ENCODE data around the gene LRMDA. TPM values are rescaled to one million over a fixed set of nuclear protein-coding genes. Genes with fewer than 3 reads are reported as not detected.

LRMDA gene
- total RNA-seq, 1 experiment from 2014 or later, result 4.8 TPM

DNA sequence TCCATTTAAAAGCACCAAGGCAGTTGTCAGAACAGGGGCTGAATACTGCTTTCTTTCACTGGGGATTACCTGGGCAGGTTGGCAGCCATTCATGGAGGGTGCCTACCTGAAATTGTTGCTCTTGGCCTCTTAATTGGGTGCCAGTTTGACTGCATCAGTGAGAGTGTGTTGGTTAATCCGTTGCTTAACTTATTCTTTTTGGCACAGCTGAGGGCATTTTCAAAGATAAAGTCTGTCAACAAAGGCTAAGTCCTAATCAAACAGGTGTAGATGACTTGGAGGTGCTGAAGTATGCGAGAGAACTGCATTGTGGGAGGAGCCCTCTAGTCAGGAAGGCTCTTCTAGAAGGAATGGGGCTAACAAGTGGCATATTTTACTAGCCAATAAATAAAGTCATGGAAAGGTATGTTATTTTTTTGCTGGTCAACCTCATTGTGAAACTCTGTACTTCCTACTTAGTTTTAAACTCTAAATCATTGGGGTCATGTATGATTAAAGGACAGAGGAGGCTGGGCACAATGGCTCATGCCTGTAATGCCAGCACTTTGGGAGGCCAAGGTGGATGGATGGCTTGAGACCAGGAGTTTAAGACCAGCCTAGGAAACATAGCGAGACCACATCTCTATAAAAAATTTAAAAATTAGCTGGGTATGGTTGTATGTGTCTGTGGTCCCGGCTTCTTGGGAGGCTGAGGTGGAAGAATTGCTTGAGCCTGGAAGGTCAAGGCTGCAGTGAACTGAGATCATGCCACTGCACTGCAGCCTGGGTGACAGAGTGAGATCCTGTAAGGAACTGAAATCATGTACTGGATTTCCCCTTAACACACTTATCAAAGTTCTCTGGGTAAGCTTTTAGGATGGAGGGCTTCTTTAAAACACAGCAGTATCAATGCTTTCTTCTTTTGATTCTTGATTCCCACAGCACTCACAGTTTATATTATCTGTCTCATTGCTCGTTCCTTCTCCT is 134.1 kb downstream of the LRMDA start (continued):
- TF ChIP-seq, protein P1, sequence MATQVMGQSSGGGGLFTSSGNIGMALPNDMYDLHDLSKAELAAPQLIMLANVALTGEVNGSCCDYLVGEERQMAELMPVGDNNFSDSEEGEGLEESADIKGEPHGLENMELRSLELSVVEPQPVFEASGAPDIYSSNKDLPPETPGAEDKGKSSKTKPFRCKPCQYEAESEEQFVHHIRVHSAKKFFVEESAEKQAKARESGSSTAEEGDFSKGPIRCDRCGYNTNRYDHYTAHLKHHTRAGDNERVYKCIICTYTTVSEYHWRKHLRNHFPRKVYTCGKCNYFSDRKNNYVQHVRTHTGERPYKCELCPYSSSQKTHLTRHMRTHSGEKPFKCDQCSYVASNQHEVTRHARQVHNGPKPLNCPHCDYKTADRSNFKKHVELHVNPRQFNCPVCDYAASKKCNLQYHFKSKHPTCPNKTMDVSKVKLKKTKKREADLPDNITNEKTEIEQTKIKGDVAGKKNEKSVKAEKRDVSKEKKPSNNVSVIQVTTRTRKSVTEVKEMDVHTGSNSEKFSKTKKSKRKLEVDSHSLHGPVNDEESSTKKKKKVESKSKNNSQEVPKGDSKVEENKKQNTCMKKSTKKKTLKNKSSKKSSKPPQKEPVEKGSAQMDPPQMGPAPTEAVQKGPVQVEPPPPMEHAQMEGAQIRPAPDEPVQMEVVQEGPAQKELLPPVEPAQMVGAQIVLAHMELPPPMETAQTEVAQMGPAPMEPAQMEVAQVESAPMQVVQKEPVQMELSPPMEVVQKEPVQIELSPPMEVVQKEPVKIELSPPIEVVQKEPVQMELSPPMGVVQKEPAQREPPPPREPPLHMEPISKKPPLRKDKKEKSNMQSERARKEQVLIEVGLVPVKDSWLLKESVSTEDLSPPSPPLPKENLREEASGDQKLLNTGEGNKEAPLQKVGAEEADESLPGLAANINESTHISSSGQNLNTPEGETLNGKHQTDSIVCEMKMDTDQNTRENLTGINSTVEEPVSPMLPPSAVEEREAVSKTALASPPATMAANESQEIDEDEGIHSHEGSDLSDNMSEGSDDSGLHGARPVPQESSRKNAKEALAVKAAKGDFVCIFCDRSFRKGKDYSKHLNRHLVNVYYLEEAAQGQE (IDR thresholded peaks at IDR 0.05; ENCODE audit: low read depth), result no peak

DNA sequence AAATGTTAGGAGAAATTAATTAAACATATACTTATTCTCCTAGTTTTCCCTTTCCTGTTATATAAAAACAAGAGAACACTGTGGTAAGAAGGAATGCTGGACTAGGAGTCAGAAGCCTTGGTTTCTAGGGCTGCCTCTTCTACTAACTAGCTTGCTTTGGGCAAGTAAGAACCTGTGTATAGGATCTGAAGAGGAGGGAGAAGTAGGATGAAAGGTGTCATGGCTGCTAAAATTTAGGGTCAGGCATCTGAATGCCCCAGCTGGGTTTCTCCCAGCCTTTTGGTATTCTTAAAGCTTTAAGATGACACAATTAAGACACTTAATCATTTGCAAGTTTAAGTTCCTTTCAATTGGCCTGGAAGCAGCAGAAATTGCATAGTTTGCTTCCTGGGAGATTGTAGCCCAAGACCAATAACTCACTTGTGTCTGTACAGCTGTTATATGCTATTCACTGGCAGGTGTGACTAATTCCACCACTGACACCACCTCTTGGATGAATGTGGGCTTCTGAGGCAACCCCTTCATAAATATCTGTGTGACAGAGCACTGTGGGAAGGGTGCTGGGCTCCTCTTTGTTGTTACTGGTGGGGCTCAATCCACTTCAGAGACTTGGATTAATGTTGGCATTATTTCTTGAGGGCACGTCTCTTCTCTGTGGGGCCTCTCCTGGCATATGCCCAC is 137.2 kb downstream of the LRMDA start:
- Histone ChIP-seq H3K4me2 (ENCODE audit: low read length) (no peak overlapping the region), H2AFZ (ENCODE audit: low read depth, low read length, poor library complexity, severe bottlenecking) (no peak overlapping the region), H3K9me3 (ENCODE audit: control insufficient read depth in 1 of 2, insufficient read depth in 1 of 2, low read depth in 1 of 2, low read length in 2 of 2) (peaks cover 0 to 7% of the 10 kb centered on the region in 2 experiments; a peak in 2 of 4 replicates), H3K27ac (ENCODE audit: low read depth, low read length) (no peak overlapping the region), H3K36me3 (ENCODE audit: control insufficient read depth in 1 of 2, insufficient read depth in 2 of 2, low read length in 2 of 2) (no peaks in the 10 kb centered on the region), H3K27me3 (ENCODE audit: insufficient read depth, low read length) (no peaks in the 10 kb centered on the region), H3K4me1 (ENCODE audit: control insufficient read depth in 1 of 2, insufficient read depth in 2 of 2, low read length in 2 of 2) (no peaks in the 10 kb centered on the region), H3K4me3 (replicated peaks in 1 of 2; ENCODE audit: low read depth in 1 of 2, low read length in 2 of 2) (no peak overlapping the region), H3K79me2 (ENCODE audit: insufficient read depth, low read length) (no peaks in the 10 kb centered on the region), H3K9ac (ENCODE audit: low read length) (no peak overlapping the region), H3K9me2 (ENCODE audit: insufficient read depth) (no peaks in the 10 kb centered on the region; the same call in 1 of the 2 replicates), H4K20me1 (ENCODE audit: insufficient read depth) (no peaks in the 10 kb centered on the region)
- no TSS peak for BruUV-seq (replicated peaks)
- DNase-seq (ENCODE audit: low read depth, low spot score) (no peak), ATAC-seq (no peak)
- POLR2A ChIA-PET, result no interaction called here
- RAD21 ChIA-PET (ENCODE audit: low non-redundant PET in 1 of 2, low total read pairs in 2 of 2, uncharacterized antibody in 2 of 2, unreplicated experiment in 2 of 2), result no interaction called here
- TF ChIP-seq RAD21 (IDR thresholded peaks at IDR 0.05; ENCODE audit: low read depth), result no peak
- TF ChIP-seq SIN3A (IDR thresholded peaks at IDR 0.05; ENCODE audit: low read depth), result no peak
- TF ChIP-seq JUND (IDR thresholded peaks at IDR 0.05), result no peak
- no peak for TF ChIP-seq SRF (IDR thresholded peaks at IDR 0.05; ENCODE audit: low read depth)
- TF ChIP-seq YY1 (IDR thresholded peaks at IDR 0.05; ENCODE audit: extremely low read depth, insufficient replicate concordance, low read depth, low read length), result no peak
- TF ChIP-seq POLR2A (IDR thresholded peaks at IDR 0.05; ENCODE audit: borderline replicate concordance, extremely low read depth, insufficient read depth, insufficient read length), result no peak
- TF ChIP-seq ZFX (IDR thresholded peaks at IDR 0.05), result no peak
- TF ChIP-seq, protein P2, sequence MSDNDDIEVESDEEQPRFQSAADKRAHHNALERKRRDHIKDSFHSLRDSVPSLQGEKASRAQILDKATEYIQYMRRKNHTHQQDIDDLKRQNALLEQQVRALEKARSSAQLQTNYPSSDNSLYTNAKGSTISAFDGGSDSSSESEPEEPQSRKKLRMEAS (IDR thresholded peaks at IDR 0.05), result no peak
- no peak for TF ChIP-seq SP1 (IDR thresholded peaks at IDR 0.05; ENCODE audit: low read depth)
- TF ChIP-seq, protein P3, sequence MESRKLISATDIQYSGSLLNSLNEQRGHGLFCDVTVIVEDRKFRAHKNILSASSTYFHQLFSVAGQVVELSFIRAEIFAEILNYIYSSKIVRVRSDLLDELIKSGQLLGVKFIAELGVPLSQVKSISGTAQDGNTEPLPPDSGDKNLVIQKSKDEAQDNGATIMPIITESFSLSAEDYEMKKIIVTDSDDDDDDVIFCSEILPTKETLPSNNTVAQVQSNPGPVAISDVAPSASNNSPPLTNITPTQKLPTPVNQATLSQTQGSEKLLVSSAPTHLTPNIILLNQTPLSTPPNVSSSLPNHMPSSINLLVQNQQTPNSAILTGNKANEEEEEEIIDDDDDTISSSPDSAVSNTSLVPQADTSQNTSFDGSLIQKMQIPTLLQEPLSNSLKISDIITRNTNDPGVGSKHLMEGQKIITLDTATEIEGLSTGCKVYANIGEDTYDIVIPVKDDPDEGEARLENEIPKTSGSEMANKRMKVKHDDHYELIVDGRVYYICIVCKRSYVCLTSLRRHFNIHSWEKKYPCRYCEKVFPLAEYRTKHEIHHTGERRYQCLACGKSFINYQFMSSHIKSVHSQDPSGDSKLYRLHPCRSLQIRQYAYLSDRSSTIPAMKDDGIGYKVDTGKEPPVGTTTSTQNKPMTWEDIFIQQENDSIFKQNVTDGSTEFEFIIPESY (IDR thresholded peaks at IDR 0.05; ENCODE audit: extremely low read depth, insufficient replicate concordance, low read length), result no peak
- TF ChIP-seq EZH2phosphoT487 (IDR thresholded peaks at IDR 0.05; ENCODE audit: borderline replicate concordance), result no peak
- intact Hi-C loops (cut with micrococcal nuclease), result no loop called here
- CTCF ChIA-PET, result no interaction called here

All from HCT116 (cell line).